ENCODE measurements around the gene SMCP. TPM values are rescaled to one million over a fixed set of nuclear protein-coding genes. Genes with fewer than 3 reads are reported as not detected.

SMCP gene
- total and polyA plus RNA-seq, 4 donors = not detected

DNA sequence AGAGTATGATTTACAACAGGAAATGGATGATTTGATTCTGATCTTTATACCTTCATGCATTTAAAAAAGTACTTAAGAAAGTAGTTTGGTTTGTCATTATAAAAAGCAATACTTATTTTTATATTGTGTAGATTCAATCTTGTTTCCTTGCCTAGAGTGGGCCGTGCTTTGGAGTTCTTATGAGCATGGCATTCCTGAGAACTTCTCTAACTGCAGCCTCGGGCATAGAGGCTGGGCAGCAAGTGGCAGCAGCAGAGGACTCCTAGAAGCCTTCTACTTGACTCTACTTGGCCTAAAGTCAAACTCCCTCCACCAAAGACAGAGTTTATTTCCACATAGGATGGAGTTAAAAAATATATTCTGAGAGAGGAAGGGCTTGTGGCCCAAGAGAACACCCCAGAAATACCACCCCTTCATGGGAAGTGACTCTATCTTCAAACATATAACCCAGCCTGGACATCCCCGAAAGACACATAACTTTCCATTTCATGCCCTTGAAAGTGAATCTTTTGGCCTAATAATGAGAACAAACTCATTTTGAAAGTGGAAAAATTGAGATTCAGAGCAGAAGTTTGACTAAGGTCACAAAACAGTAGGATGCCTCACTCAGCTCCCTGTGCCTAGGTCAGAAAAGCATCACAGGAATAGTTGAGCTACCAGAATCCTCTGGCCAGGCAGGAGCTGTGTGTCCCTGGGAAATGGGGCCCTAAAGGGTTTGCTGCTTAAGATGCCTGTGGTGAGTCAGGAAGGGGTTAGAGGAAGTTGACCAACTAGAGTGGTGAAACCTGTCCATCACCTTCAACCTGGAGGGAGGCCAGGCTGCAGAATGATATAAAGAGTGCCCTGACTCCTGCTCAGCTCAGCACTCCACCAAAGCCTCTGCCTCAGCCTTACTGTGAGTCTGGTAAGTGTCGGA is 29.8 kb downstream of the SMCP start, which contains the start of gene IVL:
Gene IVL, plus strand, starts transcription at position 861 of the 916 bp plus-strand sequence. CDS start 1,252 bp downstream, outside the sequence.
- H3K9me3 ChIP-seq (ENCODE audit: control insufficient read depth in 4 of 4, low read length in 3 of 4) = no peaks in the 10 kb centered on the region
- TF ChIP-seq, protein P1, sequence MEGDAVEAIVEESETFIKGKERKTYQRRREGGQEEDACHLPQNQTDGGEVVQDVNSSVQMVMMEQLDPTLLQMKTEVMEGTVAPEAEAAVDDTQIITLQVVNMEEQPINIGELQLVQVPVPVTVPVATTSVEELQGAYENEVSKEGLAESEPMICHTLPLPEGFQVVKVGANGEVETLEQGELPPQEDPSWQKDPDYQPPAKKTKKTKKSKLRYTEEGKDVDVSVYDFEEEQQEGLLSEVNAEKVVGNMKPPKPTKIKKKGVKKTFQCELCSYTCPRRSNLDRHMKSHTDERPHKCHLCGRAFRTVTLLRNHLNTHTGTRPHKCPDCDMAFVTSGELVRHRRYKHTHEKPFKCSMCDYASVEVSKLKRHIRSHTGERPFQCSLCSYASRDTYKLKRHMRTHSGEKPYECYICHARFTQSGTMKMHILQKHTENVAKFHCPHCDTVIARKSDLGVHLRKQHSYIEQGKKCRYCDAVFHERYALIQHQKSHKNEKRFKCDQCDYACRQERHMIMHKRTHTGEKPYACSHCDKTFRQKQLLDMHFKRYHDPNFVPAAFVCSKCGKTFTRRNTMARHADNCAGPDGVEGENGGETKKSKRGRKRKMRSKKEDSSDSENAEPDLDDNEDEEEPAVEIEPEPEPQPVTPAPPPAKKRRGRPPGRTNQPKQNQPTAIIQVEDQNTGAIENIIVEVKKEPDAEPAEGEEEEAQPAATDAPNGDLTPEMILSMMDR (IDR thresholded peaks at IDR 0.05; ENCODE audit: low read depth, low read length, missing input control) = no peak
- TF ChIP-seq GABPA (IDR thresholded peaks at IDR 0.05 in 1 of 2, conservative IDR thresholded peaks at IDR 0.05 in 1 of 2) = no peak
- no peak for TF ChIP-seq RXRA (IDR thresholded peaks at IDR 0.05)
- TF ChIP-seq, protein P2, sequence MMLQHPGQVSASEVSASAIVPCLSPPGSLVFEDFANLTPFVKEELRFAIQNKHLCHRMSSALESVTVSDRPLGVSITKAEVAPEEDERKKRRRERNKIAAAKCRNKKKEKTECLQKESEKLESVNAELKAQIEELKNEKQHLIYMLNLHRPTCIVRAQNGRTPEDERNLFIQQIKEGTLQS (IDR thresholded peaks at IDR 0.05) = no peak
- WGBS = 79% methylated on average over 4 of the region's 4 CpGs
- no peak within 1 kb of the TSS for H3K9ac ChIP-seq (ENCODE audit: low read depth in 1 of 2, low read length in 2 of 2)
- H3K4me1 ChIP-seq (ENCODE audit: control insufficient read depth in 4 of 4, insufficient read depth in 4 of 4, low read length in 3 of 4) = no peaks in the 10 kb centered on the region
- no peaks in the 10 kb centered on the region for H3K27me3 ChIP-seq (ENCODE audit: control insufficient read depth in 4 of 4, insufficient read depth in 4 of 4, low read length in 3 of 4)
- H3K4me3 ChIP-seq (ENCODE audit: low read depth in 1 of 3, low read length in 3 of 3) = no peak within 1 kb of the TSS
- H3K27ac ChIP-seq (ENCODE audit: low read depth in 1 of 2, low read length in 2 of 2) = no peak within 1 kb of the TSS
- no peak for DNase-seq (ENCODE audit: low spot score)
- H3K36me3 ChIP-seq (ENCODE audit: control insufficient read depth in 4 of 4, insufficient read depth in 3 of 4, low read depth in 1 of 4, low read length in 3 of 4) = no peaks in the 10 kb centered on the region

DNA sequence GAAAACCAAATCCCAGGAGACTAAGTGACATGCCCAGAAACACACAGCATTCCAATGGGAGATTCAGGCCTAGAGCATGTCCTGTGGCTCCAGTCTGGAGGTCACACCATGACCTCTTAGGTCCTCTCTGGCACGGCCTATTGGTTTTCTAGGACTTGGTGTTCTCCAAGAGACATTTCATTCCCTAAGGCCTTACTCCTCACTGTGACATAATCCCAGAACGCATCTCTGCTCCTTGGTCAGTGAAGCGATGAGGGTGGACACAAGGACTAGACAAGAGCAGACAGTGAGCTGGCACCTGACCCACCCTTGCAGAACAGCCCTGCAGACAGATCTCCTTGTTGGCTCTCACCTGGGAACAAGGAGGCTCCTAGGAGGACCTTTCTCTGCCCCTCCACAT is 31.1 kb downstream of the SMCP start:
- Histone ChIP-seq H3K9me3 (ENCODE audit: control insufficient read depth in 4 of 4, low read length in 3 of 4) (no peaks in the 10 kb centered on the region), H3K4me1 (ENCODE audit: control insufficient read depth in 4 of 4, insufficient read depth in 4 of 4, low read length in 3 of 4) (no peaks in the 10 kb centered on the region), H3K27ac (ENCODE audit: low read depth in 1 of 2, low read length in 2 of 2) (no peak overlapping the region), H3K9ac (ENCODE audit: low read depth in 1 of 2, low read length in 2 of 2) (no peak overlapping the region), H3K4me3 (ENCODE audit: low read depth in 1 of 3, low read length in 3 of 3) (no peak overlapping the region), H3K27me3 (ENCODE audit: control insufficient read depth in 4 of 4, insufficient read depth in 4 of 4, low read length in 3 of 4) (no peaks in the 10 kb centered on the region), H3K36me3 (ENCODE audit: control insufficient read depth in 4 of 4, insufficient read depth in 3 of 4, low read depth in 1 of 4, low read length in 3 of 4) (no peaks in the 10 kb centered on the region)
- 91% methylated on average over 3 of the region's 3 CpGs for WGBS
- TF ChIP-seq FOXA2 (IDR thresholded peaks at IDR 0.05) (no peak), TAF1 (conservative IDR thresholded peaks at IDR 0.05) (no peak), YY1 (IDR thresholded peaks at IDR 0.05) (no peak)
- TF ChIP-seq, protein P3, sequence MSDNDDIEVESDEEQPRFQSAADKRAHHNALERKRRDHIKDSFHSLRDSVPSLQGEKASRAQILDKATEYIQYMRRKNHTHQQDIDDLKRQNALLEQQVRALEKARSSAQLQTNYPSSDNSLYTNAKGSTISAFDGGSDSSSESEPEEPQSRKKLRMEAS (IDR thresholded peaks at IDR 0.05) = no peak
- TF ChIP-seq, protein P4, sequence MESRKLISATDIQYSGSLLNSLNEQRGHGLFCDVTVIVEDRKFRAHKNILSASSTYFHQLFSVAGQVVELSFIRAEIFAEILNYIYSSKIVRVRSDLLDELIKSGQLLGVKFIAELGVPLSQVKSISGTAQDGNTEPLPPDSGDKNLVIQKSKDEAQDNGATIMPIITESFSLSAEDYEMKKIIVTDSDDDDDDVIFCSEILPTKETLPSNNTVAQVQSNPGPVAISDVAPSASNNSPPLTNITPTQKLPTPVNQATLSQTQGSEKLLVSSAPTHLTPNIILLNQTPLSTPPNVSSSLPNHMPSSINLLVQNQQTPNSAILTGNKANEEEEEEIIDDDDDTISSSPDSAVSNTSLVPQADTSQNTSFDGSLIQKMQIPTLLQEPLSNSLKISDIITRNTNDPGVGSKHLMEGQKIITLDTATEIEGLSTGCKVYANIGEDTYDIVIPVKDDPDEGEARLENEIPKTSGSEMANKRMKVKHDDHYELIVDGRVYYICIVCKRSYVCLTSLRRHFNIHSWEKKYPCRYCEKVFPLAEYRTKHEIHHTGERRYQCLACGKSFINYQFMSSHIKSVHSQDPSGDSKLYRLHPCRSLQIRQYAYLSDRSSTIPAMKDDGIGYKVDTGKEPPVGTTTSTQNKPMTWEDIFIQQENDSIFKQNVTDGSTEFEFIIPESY (IDR thresholded peaks at IDR 0.05) = no peak
- DNase-seq (ENCODE audit: low spot score) = no peak

DNA sequence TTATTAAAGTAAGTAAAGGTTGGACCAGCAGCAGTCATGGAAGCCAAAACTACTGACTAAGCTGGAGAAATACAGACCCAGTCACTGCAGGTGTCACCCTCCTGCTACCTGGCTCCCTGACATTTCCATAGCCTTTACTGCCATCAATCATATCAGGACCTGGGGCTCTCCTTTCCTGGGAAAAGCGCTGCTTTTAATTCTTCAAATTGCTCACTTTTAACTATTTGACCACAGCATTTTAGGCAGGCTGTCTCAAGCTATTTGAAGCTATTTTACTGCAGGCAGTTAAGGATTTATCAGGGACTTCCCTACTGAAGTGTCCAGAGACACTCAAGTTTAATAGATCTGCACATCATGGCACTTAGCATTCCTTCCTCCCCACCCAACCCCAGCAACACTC is 34.3 kb downstream of the SMCP start:
- 67% methylated on average over 1 of the region's 1 CpG for WGBS
- no peak for DNase-seq (ENCODE audit: low spot score)
- Histone ChIP-seq H3K9ac (ENCODE audit: low read depth in 1 of 2, low read length in 2 of 2) (no peak overlapping the region), H3K36me3 (ENCODE audit: control insufficient read depth in 4 of 4, insufficient read depth in 3 of 4, low read depth in 1 of 4, low read length in 3 of 4) (no peaks in the 10 kb centered on the region), H3K27me3 (ENCODE audit: control insufficient read depth in 4 of 4, insufficient read depth in 4 of 4, low read length in 3 of 4) (no peaks in the 10 kb centered on the region), H3K4me1 (ENCODE audit: control insufficient read depth in 4 of 4, insufficient read depth in 4 of 4, low read length in 3 of 4) (no peaks in the 10 kb centered on the region), H3K9me3 (ENCODE audit: control insufficient read depth in 4 of 4, low read length in 3 of 4) (no peaks in the 10 kb centered on the region), H3K4me3 (ENCODE audit: low read depth in 1 of 3, low read length in 3 of 3) (no peak overlapping the region), H3K27ac (ENCODE audit: low read depth in 1 of 2, low read length in 2 of 2) (no peak overlapping the region)
- no peak for TF ChIP-seq SP1 (IDR thresholded peaks at IDR 0.05)
- TF ChIP-seq, protein P2 (IDR thresholded peaks at IDR 0.05) = no peak
- TF ChIP-seq TAF1 (conservative IDR thresholded peaks at IDR 0.05) = no peak
- no peak for TF ChIP-seq JUND (IDR thresholded peaks at IDR 0.05)
- TF ChIP-seq YY1 (IDR thresholded peaks at IDR 0.05) = no peak
- TF ChIP-seq NR2F2 (IDR thresholded peaks at IDR 0.05) = no peak
- TF ChIP-seq RXRA (IDR thresholded peaks at IDR 0.05) = no peak
- TF ChIP-seq GABPA (IDR thresholded peaks at IDR 0.05 in 1 of 2, conservative IDR thresholded peaks at IDR 0.05 in 1 of 2) = no peak
- TF ChIP-seq HNF4G (IDR thresholded peaks at IDR 0.05) = no peak
- TF ChIP-seq EGR1 (IDR thresholded peaks at IDR 0.05; ENCODE audit: low read depth in 2 of 2) = no peak
- TF ChIP-seq, protein P4 (IDR thresholded peaks at IDR 0.05) = no peak
- TF ChIP-seq FOXA1 (IDR thresholded peaks at IDR 0.05) = no peak
- TF ChIP-seq, protein P1 (IDR thresholded peaks at IDR 0.05; ENCODE audit: low read depth, low read length, missing input control) = no peak
- TF ChIP-seq, protein P3 (IDR thresholded peaks at IDR 0.05) = no peak
- no peak for TF ChIP-seq HNF4A (conservative IDR thresholded peaks at IDR 0.05)

Measured in liver (tissue), 9 donors.